ENCODE data around the gene ADAMTS12. TPM values are rescaled to one million over a fixed set of nuclear protein-coding genes. Genes with fewer than 3 reads are reported as not detected.
A peak's percentile ranks its signal among the peaks of the same experiment; 100 is the strongest.

ADAMTS12 gene
- total and polyA plus RNA-seq, 2 donors (not counting 1 experiment from before 2014, with no cell fraction given) = 10.7 to 44.8 TPM

GRCh38 chr5:33848554-33848953, 43.2 kb downstream of the ADAMTS12 start:
- H3K36me3 ChIP-seq (ENCODE audit: control insufficient read depth, insufficient read depth, low read length) = no peaks in the 10 kb centered on the region

GRCh38 chr5:33846851-33847250, 44.9 kb downstream of the ADAMTS12 start:
- H4K20me1 ChIP-seq (ENCODE audit: control insufficient read depth, extremely low read depth, insufficient read depth, low read length) = no peaks in the 10 kb centered on the region
- H3K36me3 ChIP-seq (ENCODE audit: control insufficient read depth, insufficient read depth, low read length) = no peaks in the 10 kb centered on the region
- no peaks in the 10 kb centered on the region for H3K9me3 ChIP-seq (ENCODE audit: control insufficient read depth, insufficient read depth, low read depth, low read length)
- no peak overlapping the region for H3K4me2 ChIP-seq (ENCODE audit: extremely low read depth, insufficient read depth, low read length)
- DNase-seq (ENCODE audit: low read depth in 2 of 2) = no peak
- no peak overlapping the region for H3K9ac ChIP-seq (ENCODE audit: insufficient read depth, low read length)
- H3K4me3 ChIP-seq (replicated peaks in 1 of 4; ENCODE audit: control extremely low read depth in 1 of 4, insufficient read depth in 1 of 4, low read depth in 3 of 4, low read length in 4 of 4) = no peak overlapping the region
- H3K4me1 ChIP-seq (ENCODE audit: control insufficient read depth, extremely low read depth, insufficient read depth, low read length) = peaks cover 14% of the 10 kb centered on the region
- peaks cover 7% of the 10 kb centered on the region for H3K79me2 ChIP-seq (ENCODE audit: control insufficient read depth, insufficient read depth, low read length)
- H2AFZ ChIP-seq (ENCODE audit: low read length) = no peak overlapping the region
- TF ChIP-seq CTCF (conservative IDR thresholded peaks at IDR 0.05 in 1 of 2, IDR thresholded peaks at IDR 0.05 in 1 of 2; ENCODE audit: low read depth in 1 of 2, low read length in 2 of 2) (no peak), EZH2 (IDR thresholded peaks at IDR 0.05; ENCODE audit: low read length, missing control alignments) (no peak)
- no peaks in the 10 kb centered on the region for H3K27me3 ChIP-seq (ENCODE audit: control insufficient read depth, insufficient read depth, low read length)
- H3K27ac ChIP-seq (ENCODE audit: insufficient read depth, low read length) = no peak overlapping the region

More at GRCh38 chr5:33848554-33848953, 43.2 kb downstream of the ADAMTS12 start:
- peaks cover 18% of the 10 kb centered on the region for H3K4me1 ChIP-seq (ENCODE audit: control insufficient read depth, extremely low read depth, insufficient read depth, low read length)
- no peak overlapping the region for H3K9ac ChIP-seq (ENCODE audit: insufficient read depth, low read length)
- no peaks in the 10 kb centered on the region for H3K27me3 ChIP-seq (ENCODE audit: control insufficient read depth, insufficient read depth, low read length)
- H3K4me2 ChIP-seq (ENCODE audit: extremely low read depth, insufficient read depth, low read length) = no peak overlapping the region
- DNase-seq (ENCODE audit: low read depth in 2 of 2) = no peak
- H3K79me2 ChIP-seq (ENCODE audit: control insufficient read depth, insufficient read depth, low read length) = peaks cover 11% of the 10 kb centered on the region
- H3K4me3 ChIP-seq (replicated peaks in 1 of 4; ENCODE audit: control extremely low read depth in 1 of 4, insufficient read depth in 1 of 4, low read depth in 3 of 4, low read length in 4 of 4) = no peak overlapping the region
- H3K9me3 ChIP-seq (ENCODE audit: control insufficient read depth, insufficient read depth, low read depth, low read length) = no peaks in the 10 kb centered on the region
- no peaks in the 10 kb centered on the region for H4K20me1 ChIP-seq (ENCODE audit: control insufficient read depth, extremely low read depth, insufficient read depth, low read length)
- no peak for TF ChIP-seq EZH2 (IDR thresholded peaks at IDR 0.05; ENCODE audit: low read length, missing control alignments)
- no peak for TF ChIP-seq CTCF (conservative IDR thresholded peaks at IDR 0.05 in 1 of 2, IDR thresholded peaks at IDR 0.05 in 1 of 2; ENCODE audit: low read depth in 1 of 2, low read length in 2 of 2)
- no peak overlapping the region for H2AFZ ChIP-seq (ENCODE audit: low read length)
- H3K27ac ChIP-seq (ENCODE audit: insufficient read depth, low read length) = no peak overlapping the region

- Histone ChIP-seq H3K79me2 (ENCODE audit: control insufficient read depth, insufficient read depth, low read length) (peaks cover 5% of the 10 kb centered on the region), H4K20me1 (ENCODE audit: control insufficient read depth, extremely low read depth, insufficient read depth, low read length) (no peaks in the 10 kb centered on the region), H3K4me2 (ENCODE audit: extremely low read depth, insufficient read depth, low read length) (peak overlapping the region; percentile 11), H3K4me1 (ENCODE audit: control insufficient read depth, extremely low read depth, insufficient read depth, low read length) (peaks cover 3% of the 10 kb centered on the region), H3K9ac (ENCODE audit: insufficient read depth, low read length) (no peak overlapping the region), H3K27me3 (ENCODE audit: control insufficient read depth, insufficient read depth, low read length) (no peaks in the 10 kb centered on the region), H3K9me3 (ENCODE audit: control insufficient read depth, insufficient read depth, low read depth, low read length) (no peaks in the 10 kb centered on the region), H3K36me3 (ENCODE audit: control insufficient read depth, insufficient read depth, low read length) (no peaks in the 10 kb centered on the region), H2AFZ (ENCODE audit: low read length) (no peak overlapping the region), H3K27ac (ENCODE audit: insufficient read depth, low read length) (no peak overlapping the region), H3K4me3 (replicated peaks in 1 of 4; ENCODE audit: control extremely low read depth in 1 of 4, insufficient read depth in 1 of 4, low read depth in 3 of 4, low read length in 4 of 4) (no peak overlapping the region)
- TF ChIP-seq CTCF (conservative IDR thresholded peaks at IDR 0.05 in 1 of 2, IDR thresholded peaks at IDR 0.05 in 1 of 2; ENCODE audit: low read depth in 1 of 2, low read length in 2 of 2) = no peak
- TF ChIP-seq EZH2 (IDR thresholded peaks at IDR 0.05; ENCODE audit: low read length, missing control alignments) = no peak
- DNase-seq (ENCODE audit: low read depth in 2 of 2) = peak; percentile 58 to 91
Measured at GRCh38 chr5:33843579-33843978, 48.2 kb downstream of the ADAMTS12 start.
